WTC11 (cell line): ENCODE results near the gene KCNK15. TPM values are rescaled to one million over a fixed set of nuclear protein-coding genes. Genes with fewer than 3 reads are reported as not detected.

ENCODE experiments used
- ATAC-seq: fragments of 200-7000 bp; cut with Tn5 transposase; 2 replicates; pipeline ENCODE4 v1.10.0; 2021; ENCODE audit warnings: mild to moderate bottlenecking, moderate library complexity
- CTCF ChIA-PET: fragments of 300-600 bp; sonication (Branson Sonifier 250); formaldehyde crosslinking; loops from one replicate; lab custom pipeline; 2021; ENCODE audit warnings: antibody characterized with exemption; lab: Charles Lee
- POLR2A ChIA-PET: fragments of 350-600 bp; sonication (Branson Sonifier 250); formaldehyde crosslinking; loops from one replicate; lab custom pipeline; 2021; ENCODE audit warnings: antibody characterized with exemption; lab: Charles Lee
- DNase-seq: peaks from one replicate; pipeline ENCODE4 v3.0.0; 2021; ENCODE audit warnings: low spot score
- H3K27ac Mint-ChIP-seq: 2 replicates; pipeline ENCODE4 v1.8.0; 2021; ENCODE audit warnings: mixed read lengths
- H3K27me3 Mint-ChIP-seq: 2 replicates; pipeline ENCODE4 v1.8.0; 2021; ENCODE audit warnings: low read depth, mild to moderate bottlenecking, moderate library complexity, mixed read lengths
- H3K36me3 Mint-ChIP-seq: 2 replicates; pipeline ENCODE4 v1.8.0; 2021; ENCODE audit warnings: mixed read lengths
- H3K4me1 Mint-ChIP-seq: 2 replicates; pipeline ENCODE4 v1.8.0; 2022; ENCODE audit warnings: mixed read lengths
- H3K4me3 Mint-ChIP-seq: 2 replicates; pipeline ENCODE4 v1.8.0; 2021; ENCODE audit warnings: mild to moderate bottlenecking, moderate library complexity, mixed read lengths
- H3K9me3 Mint-ChIP-seq: 2 replicates; pipeline ENCODE4 v1.8.0; 2021; ENCODE audit warnings: mixed read lengths
- CREB1 ChIP-seq: sonication (generic); formaldehyde crosslinking; IDR thresholded peaks from 2 replicates; pipeline ENCODE4 v1.8.0; 2023; ENCODE audit warnings: mild to moderate bottlenecking, missing genetic modification reagents
- FOXK1 ChIP-seq: sonication (generic); formaldehyde crosslinking; IDR thresholded peaks from 2 replicates; pipeline ENCODE4 v1.8.0; 2022; ENCODE audit warnings: mild to moderate bottlenecking, moderate library complexity, missing genetic modification reagents
- GABPB1 ChIP-seq: sonication (generic); formaldehyde crosslinking; IDR thresholded peaks from 2 replicates; pipeline ENCODE4 v1.8.1; 2023; ENCODE audit warnings: mild to moderate bottlenecking, missing genetic modification reagents
- NFYB ChIP-seq: sonication (generic); formaldehyde crosslinking; conservative IDR thresholded peaks from 2 replicates; pipeline ENCODE4 v1.8.0; 2022; ENCODE audit warnings: low read depth, missing genetic modification reagents
- TEAD1 ChIP-seq: sonication (generic); formaldehyde crosslinking; IDR thresholded peaks from 2 replicates; pipeline ENCODE4 v1.8.0; 2022; ENCODE audit warnings: mild to moderate bottlenecking, missing genetic modification reagents
- ZNF121 ChIP-seq: sonication (generic); formaldehyde crosslinking; IDR thresholded peaks from 2 replicates; pipeline ENCODE4 v1.8.0; 2023; ENCODE audit warnings: missing genetic modification reagents
- ZNF232 ChIP-seq: sonication (generic); formaldehyde crosslinking; IDR thresholded peaks from 2 replicates; pipeline ENCODE4 v1.8.0; 2022; ENCODE audit warnings: mild to moderate bottlenecking, missing genetic modification reagents
- ZNF416 ChIP-seq: fragments of 250-450 bp; sonication (Bioruptor Pico); IDR thresholded peaks from 2 replicates; pipeline ENCODE4 v1.9.0; 2021; ENCODE audit warnings: mild to moderate bottlenecking, inconsistent platforms
- total RNA-seq: library from RNA; stranded (reverse); gene quantifications from 3 replicates; pipeline ENCODE4 v1.2.3, GENCODE V29; 2021
- TF ChIP-seq, protein P1 (sequence below): sonication (generic); formaldehyde crosslinking; IDR thresholded peaks from 2 replicates; pipeline ENCODE4 v1.8.0; 2022; ENCODE audit warnings: mild to moderate bottlenecking, missing genetic modification reagents
- TF ChIP-seq, protein P2 (sequence below): sonication (generic); formaldehyde crosslinking; IDR thresholded peaks from 2 replicates; pipeline ENCODE4 v1.8.1; 2023; ENCODE audit warnings: mild to moderate bottlenecking, missing genetic modification reagents, borderline replicate concordance
- TF ChIP-seq, protein P3 (sequence below): fragments of 250-450 bp; sonication (Bioruptor Pico); IDR thresholded peaks from 2 replicates; pipeline ENCODE4 v1.9.0; 2021; ENCODE audit warnings: mild to moderate bottlenecking
- TF ChIP-seq, protein P4 (sequence below): sonication (generic); formaldehyde crosslinking; IDR thresholded peaks from 2 replicates; pipeline ENCODE4 v1.8.0; 2022; ENCODE audit warnings: mild to moderate bottlenecking, missing genetic modification reagents
- TF ChIP-seq, protein P5 (sequence below): sonication (generic); formaldehyde crosslinking; conservative IDR thresholded peaks from 2 replicates; pipeline ENCODE4 v1.8.1; 2022; ENCODE audit warnings: mild to moderate bottlenecking, missing genetic modification reagents
- TF ChIP-seq, protein P6 (sequence below): sonication (generic); formaldehyde crosslinking; conservative IDR thresholded peaks from 2 replicates; pipeline ENCODE4 v1.8.1; 2023; ENCODE audit warnings: mild to moderate bottlenecking, low read depth, missing genetic modification reagents, moderate library complexity

Gene KCNK15
- total RNA-seq, 1 experiment from 2014 or later = 0.24 TPM

DNA sequence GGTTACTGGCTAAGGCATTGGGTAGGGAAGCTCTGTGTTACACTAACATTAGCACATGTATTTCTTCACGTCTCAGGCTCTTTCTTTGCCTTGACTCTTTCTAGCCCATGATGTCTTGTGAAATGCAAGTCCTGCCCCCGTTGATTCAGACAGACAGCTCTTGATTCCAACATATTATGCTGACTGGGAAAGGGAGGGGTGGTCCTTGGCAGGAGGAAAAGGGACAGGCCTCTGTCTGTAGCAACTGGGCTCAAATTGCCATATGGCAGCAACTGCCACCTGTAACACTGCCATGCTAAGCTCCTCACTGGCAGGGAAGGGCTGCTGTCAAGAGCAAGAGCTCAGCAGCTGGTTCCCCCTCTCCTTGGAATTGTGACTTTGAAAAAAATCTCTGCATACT, 5.7 kb upstream of the KCNK15 start:
- no peak overlapping the region for H3K4me3 Mint-ChIP-seq
- ATAC-seq (no peak), DNase-seq (no peak)
- peaks cover 15% of the 10 kb centered on the region for H3K4me1 Mint-ChIP-seq
- CTCF ChIA-PET = interaction anchor here (1.7 kb wide), 1 partner anchor 8 kb away, joined by 11 read pairs; no protein-coding TSS in a partner anchor
- H3K27ac Mint-ChIP-seq = no peak overlapping the region
- H3K36me3 Mint-ChIP-seq = no peaks in the 10 kb centered on the region; the same call in 1 of the 2 replicates
- TF ChIP-seq ZNF416 (CRISPR knock-in tag) (no peak), ZNF121 (CRISPR knock-in tag) (no peak), GABPB1 (no peak), FOXK1 (no peak), CREB1 (CRISPR knock-in tag) (no peak)
- TF ChIP-seq, protein P1, sequence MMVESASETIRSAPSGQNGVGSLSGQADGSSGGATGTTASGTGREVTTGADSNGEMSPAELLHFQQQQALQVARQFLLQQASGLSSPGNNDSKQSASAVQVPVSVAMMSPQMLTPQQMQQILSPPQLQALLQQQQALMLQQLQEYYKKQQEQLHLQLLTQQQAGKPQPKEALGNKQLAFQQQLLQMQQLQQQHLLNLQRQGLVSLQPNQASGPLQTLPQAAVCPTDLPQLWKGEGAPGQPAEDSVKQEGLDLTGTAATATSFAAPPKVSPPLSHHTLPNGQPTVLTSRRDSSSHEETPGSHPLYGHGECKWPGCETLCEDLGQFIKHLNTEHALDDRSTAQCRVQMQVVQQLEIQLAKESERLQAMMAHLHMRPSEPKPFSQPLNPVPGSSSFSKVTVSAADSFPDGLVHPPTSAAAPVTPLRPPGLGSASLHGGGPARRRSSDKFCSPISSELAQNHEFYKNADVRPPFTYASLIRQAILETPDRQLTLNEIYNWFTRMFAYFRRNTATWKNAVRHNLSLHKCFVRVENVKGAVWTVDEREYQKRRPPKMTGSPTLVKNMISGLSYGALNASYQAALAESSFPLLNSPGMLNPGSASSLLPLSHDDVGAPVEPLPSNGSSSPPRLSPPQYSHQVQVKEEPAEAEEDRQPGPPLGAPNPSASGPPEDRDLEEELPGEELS (CRISPR knock-in tag) = no peak
- TF ChIP-seq, protein P2, sequence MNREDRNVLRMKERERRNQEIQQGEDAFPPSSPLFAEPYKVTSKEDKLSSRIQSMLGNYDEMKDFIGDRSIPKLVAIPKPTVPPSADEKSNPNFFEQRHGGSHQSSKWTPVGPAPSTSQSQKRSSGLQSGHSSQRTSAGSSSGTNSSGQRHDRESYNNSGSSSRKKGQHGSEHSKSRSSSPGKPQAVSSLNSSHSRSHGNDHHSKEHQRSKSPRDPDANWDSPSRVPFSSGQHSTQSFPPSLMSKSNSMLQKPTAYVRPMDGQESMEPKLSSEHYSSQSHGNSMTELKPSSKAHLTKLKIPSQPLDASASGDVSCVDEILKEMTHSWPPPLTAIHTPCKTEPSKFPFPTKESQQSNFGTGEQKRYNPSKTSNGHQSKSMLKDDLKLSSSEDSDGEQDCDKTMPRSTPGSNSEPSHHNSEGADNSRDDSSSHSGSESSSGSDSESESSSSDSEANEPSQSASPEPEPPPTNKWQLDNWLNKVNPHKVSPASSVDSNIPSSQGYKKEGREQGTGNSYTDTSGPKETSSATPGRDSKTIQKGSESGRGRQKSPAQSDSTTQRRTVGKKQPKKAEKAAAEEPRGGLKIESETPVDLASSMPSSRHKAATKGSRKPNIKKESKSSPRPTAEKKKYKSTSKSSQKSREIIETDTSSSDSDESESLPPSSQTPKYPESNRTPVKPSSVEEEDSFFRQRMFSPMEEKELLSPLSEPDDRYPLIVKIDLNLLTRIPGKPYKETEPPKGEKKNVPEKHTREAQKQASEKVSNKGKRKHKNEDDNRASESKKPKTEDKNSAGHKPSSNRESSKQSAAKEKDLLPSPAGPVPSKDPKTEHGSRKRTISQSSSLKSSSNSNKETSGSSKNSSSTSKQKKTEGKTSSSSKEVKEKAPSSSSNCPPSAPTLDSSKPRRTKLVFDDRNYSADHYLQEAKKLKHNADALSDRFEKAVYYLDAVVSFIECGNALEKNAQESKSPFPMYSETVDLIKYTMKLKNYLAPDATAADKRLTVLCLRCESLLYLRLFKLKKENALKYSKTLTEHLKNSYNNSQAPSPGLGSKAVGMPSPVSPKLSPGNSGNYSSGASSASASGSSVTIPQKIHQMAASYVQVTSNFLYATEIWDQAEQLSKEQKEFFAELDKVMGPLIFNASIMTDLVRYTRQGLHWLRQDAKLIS (CRISPR knock-in tag) = no peak
- H3K9me3 Mint-ChIP-seq = peaks cover 19% of the 10 kb centered on the region
- peaks cover 39% of the 10 kb centered on the region for H3K27me3 Mint-ChIP-seq
- POLR2A ChIA-PET = no interaction called here

DNA sequence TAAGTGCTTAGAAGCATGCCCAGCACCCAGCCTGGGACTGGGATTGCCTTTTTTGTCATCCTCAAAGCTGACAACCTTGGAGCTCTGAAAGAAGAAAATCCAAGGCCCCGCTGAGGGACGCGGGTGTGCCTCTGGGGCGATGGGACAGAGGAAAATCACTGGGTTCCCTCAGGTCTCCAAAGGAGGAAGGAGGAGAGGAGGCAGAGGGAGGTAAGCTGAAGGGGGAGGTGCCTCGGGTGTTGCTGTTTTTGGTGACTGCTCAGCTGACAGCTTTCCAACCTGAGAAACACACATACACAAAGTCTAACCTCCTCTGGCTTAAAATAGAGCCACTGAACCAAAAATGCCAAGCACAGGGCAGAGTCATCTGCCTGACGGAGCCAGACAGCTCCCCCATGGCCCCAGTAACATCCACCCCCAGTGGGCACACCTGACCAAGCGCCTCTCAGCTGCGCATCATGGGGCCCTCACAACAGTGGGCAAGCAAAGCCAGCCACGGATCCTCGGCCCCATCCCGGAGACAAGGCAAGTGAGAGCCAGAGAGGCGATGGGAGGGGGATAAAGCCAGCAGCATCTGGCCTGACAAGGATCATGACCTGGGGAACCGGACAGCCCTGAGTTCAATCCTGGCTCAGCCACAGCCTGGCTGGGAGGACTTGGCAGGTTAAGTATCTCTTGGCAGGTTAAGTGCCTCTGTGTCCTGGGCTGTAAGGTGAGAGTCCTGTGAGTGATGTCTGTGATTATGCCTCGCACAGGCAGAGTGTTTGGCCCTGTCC, 3.2 kb upstream of the KCNK15 start:
- Mint-ChIP-seq H3K4me1 (peaks cover 18% of the 10 kb centered on the region), H3K4me3 (no peak overlapping the region), H3K9me3 (peaks cover 8% of the 10 kb centered on the region), H3K27me3 (peaks cover 63% of the 10 kb centered on the region), H3K36me3 (no peaks in the 10 kb centered on the region), H3K27ac (no peak overlapping the region)
- CTCF ChIA-PET = interaction anchor here (0.5 to 0.9 kb wide), 4 partner anchors 58 to 376 kb away, joined by 3 to 4 read pairs (median 3); partner anchors contain the start of gene YWHAB
- DNase-seq (no peak), ATAC-seq (no peak)
- TF ChIP-seq NFYB (no peak), ZNF232 (CRISPR knock-in tag) (no peak), TEAD1 (no peak)
- TF ChIP-seq, protein P3, sequence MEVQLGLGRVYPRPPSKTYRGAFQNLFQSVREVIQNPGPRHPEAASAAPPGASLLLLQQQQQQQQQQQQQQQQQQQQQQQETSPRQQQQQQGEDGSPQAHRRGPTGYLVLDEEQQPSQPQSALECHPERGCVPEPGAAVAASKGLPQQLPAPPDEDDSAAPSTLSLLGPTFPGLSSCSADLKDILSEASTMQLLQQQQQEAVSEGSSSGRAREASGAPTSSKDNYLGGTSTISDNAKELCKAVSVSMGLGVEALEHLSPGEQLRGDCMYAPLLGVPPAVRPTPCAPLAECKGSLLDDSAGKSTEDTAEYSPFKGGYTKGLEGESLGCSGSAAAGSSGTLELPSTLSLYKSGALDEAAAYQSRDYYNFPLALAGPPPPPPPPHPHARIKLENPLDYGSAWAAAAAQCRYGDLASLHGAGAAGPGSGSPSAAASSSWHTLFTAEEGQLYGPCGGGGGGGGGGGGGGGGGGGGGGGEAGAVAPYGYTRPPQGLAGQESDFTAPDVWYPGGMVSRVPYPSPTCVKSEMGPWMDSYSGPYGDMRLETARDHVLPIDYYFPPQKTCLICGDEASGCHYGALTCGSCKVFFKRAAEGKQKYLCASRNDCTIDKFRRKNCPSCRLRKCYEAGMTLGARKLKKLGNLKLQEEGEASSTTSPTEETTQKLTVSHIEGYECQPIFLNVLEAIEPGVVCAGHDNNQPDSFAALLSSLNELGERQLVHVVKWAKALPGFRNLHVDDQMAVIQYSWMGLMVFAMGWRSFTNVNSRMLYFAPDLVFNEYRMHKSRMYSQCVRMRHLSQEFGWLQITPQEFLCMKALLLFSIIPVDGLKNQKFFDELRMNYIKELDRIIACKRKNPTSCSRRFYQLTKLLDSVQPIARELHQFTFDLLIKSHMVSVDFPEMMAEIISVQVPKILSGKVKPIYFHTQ (CRISPR knock-in tag) = no peak
- TF ChIP-seq, protein P4, sequence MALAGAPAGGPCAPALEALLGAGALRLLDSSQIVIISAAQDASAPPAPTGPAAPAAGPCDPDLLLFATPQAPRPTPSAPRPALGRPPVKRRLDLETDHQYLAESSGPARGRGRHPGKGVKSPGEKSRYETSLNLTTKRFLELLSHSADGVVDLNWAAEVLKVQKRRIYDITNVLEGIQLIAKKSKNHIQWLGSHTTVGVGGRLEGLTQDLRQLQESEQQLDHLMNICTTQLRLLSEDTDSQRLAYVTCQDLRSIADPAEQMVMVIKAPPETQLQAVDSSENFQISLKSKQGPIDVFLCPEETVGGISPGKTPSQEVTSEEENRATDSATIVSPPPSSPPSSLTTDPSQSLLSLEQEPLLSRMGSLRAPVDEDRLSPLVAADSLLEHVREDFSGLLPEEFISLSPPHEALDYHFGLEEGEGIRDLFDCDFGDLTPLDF (CRISPR knock-in tag) = no peak
- TF ChIP-seq, protein P5, sequence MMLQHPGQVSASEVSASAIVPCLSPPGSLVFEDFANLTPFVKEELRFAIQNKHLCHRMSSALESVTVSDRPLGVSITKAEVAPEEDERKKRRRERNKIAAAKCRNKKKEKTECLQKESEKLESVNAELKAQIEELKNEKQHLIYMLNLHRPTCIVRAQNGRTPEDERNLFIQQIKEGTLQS (CRISPR knock-in tag) = no peak
- TF ChIP-seq, protein P6, sequence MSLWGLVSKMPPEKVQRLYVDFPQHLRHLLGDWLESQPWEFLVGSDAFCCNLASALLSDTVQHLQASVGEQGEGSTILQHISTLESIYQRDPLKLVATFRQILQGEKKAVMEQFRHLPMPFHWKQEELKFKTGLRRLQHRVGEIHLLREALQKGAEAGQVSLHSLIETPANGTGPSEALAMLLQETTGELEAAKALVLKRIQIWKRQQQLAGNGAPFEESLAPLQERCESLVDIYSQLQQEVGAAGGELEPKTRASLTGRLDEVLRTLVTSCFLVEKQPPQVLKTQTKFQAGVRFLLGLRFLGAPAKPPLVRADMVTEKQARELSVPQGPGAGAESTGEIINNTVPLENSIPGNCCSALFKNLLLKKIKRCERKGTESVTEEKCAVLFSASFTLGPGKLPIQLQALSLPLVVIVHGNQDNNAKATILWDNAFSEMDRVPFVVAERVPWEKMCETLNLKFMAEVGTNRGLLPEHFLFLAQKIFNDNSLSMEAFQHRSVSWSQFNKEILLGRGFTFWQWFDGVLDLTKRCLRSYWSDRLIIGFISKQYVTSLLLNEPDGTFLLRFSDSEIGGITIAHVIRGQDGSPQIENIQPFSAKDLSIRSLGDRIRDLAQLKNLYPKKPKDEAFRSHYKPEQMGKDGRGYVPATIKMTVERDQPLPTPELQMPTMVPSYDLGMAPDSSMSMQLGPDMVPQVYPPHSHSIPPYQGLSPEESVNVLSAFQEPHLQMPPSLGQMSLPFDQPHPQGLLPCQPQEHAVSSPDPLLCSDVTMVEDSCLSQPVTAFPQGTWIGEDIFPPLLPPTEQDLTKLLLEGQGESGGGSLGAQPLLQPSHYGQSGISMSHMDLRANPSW = no peak
- POLR2A ChIA-PET = no interaction called here
